H9 (cell line): ENCODE measurements around the gene ZNF124. TPM values are rescaled to one million over a fixed set of nuclear protein-coding genes. Genes with fewer than 3 reads are reported as not detected.

ENCODE experiments used
- DNase-seq: peaks from one replicate; pipeline ENCODE4 v3.0.0-alpha.2; 2017
- H2AFZ ChIP-seq: one replicate; pipeline ENCODE4 v1.6.1; 2013; ENCODE audit warnings: mild to moderate bottlenecking, low read length, control low read depth, moderate library complexity
- H2AK5ac ChIP-seq: 2 replicates; pipeline ENCODE4 v1.6.1; 2013; ENCODE audit warnings: low read length, control low read depth, mixed read lengths; ENCODE audit not compliant: insufficient read length
- H2BK120ac ChIP-seq: one replicate; pipeline ENCODE4 v1.6.1; 2013; ENCODE audit warnings: low read depth, mild to moderate bottlenecking, low read length, control low read depth, inconsistent platforms; ENCODE audit not compliant: poor library complexity, severe bottlenecking
- H2BK12ac ChIP-seq: 2 replicates; pipeline ENCODE4 v1.6.1; 2013; ENCODE audit warnings: low read length, control low read depth, mixed read lengths, low read depth; ENCODE audit not compliant: insufficient read length
- H2BK15ac ChIP-seq: 2 replicates; pipeline ENCODE4 v1.6.1; 2013; ENCODE audit warnings: low read depth, low read length, control low read depth
- H2BK20ac ChIP-seq: one replicate; pipeline ENCODE4 v1.6.1; 2013; ENCODE audit warnings: low read depth, mild to moderate bottlenecking, low read length, control low read depth, inconsistent platforms; ENCODE audit not compliant: poor library complexity, severe bottlenecking
- H2BK5ac ChIP-seq: 2 replicates; pipeline ENCODE4 v1.6.1; 2013; ENCODE audit warnings: low read length, control low read depth, mixed read lengths; ENCODE audit not compliant: insufficient read length
- H3K14ac ChIP-seq: 2 replicates; pipeline ENCODE4 v1.6.1; 2013; ENCODE audit warnings: low read length, control low read depth; ENCODE audit not compliant: insufficient read depth
- H3K18ac ChIP-seq: 2 replicates; pipeline ENCODE4 v1.6.1; 2013; ENCODE audit warnings: low read depth, mild to moderate bottlenecking, mixed read lengths, low read length, control low read depth; ENCODE audit not compliant: insufficient read length
- H3K23ac ChIP-seq: 2 replicates; pipeline ENCODE4 v1.6.1; 2013; ENCODE audit warnings: low read length, control low read depth, mixed read lengths, low read depth; ENCODE audit not compliant: insufficient read length
- H3K23me2 ChIP-seq: 2 replicates; pipeline ENCODE4 v1.6.1; 2013; ENCODE audit warnings: low read depth, mild to moderate bottlenecking, mixed read lengths, low read length, control low read depth; ENCODE audit not compliant: insufficient read length, poor library complexity, severe bottlenecking
- H3K27ac ChIP-seq: 2 replicates; pipeline ENCODE4 v1.5.1; 2013; ENCODE audit warnings: low read length, control low read depth, mixed read lengths, low read depth; ENCODE audit not compliant: insufficient read length
- H3K27me3 ChIP-seq: 2 replicates; pipeline ENCODE4 v1.6.1; 2013; ENCODE audit warnings: low read length, control low read depth, inconsistent platforms; ENCODE audit not compliant: insufficient read depth
- H3K4ac ChIP-seq: 2 replicates; pipeline ENCODE4 v1.6.1; 2013; ENCODE audit warnings: low read depth, mild to moderate bottlenecking, control low read depth, inconsistent platforms, low read length, moderate library complexity
- H3K4me1 ChIP-seq: 2 replicates; pipeline ENCODE4 v1.6.1; 2013; ENCODE audit warnings: low read length, control low read depth, inconsistent platforms; ENCODE audit not compliant: insufficient read depth
- H3K4me2 ChIP-seq: 2 replicates; pipeline ENCODE4 v1.6.1; 2013; ENCODE audit warnings: low read length, control low read depth, mixed read lengths; ENCODE audit not compliant: insufficient read length, insufficient read depth
- H3K56ac ChIP-seq: 2 replicates; pipeline ENCODE4 v1.6.1; 2013; ENCODE audit warnings: low read depth, mild to moderate bottlenecking, mixed read lengths, low read length, control low read depth; ENCODE audit not compliant: insufficient read length
- H3K79me1 ChIP-seq: 2 replicates; pipeline ENCODE4 v1.6.1; 2013; ENCODE audit warnings: low read depth, mild to moderate bottlenecking, moderate library complexity, low read length, control low read depth, inconsistent platforms; ENCODE audit not compliant: insufficient read depth, poor library complexity, severe bottlenecking
- H3K79me2 ChIP-seq: 2 replicates; pipeline ENCODE4 v1.6.1; 2013; ENCODE audit warnings: low read length, control low read depth, inconsistent platforms; ENCODE audit not compliant: insufficient read depth
- H3K9ac ChIP-seq: 2 replicates; pipeline ENCODE4 v1.6.1; 2013; ENCODE audit warnings: low read length, control low read depth, mixed read lengths; ENCODE audit not compliant: insufficient read length; ENCODE audit errors: extremely low read depth
- H3K9me3 ChIP-seq: one replicate; pipeline ENCODE4 v1.6.1; 2013; ENCODE audit warnings: low read depth, low read length, inconsistent platforms; ENCODE audit not compliant: control insufficient read depth
- H3T11ph ChIP-seq: one replicate; pipeline ENCODE4 v1.6.1; 2013; ENCODE audit warnings: mild to moderate bottlenecking, low read length, control low read depth, inconsistent platforms
- H4K20me1 ChIP-seq: one replicate; pipeline ENCODE4 v1.6.1; 2013; ENCODE audit not compliant: control insufficient read depth, insufficient read length, insufficient read depth
- H4K5ac ChIP-seq: 2 replicates; pipeline ENCODE4 v1.6.1; 2013; ENCODE audit warnings: low read depth, mild to moderate bottlenecking, mixed read lengths, low read length, control low read depth; ENCODE audit not compliant: insufficient read length
- H4K8ac ChIP-seq: replicated peaks from 2 replicates; pipeline ENCODE4 v1.6.1; 2013; ENCODE audit warnings: low read length, control low read depth, mixed read lengths, low read depth; ENCODE audit not compliant: insufficient read length
- H4K91ac ChIP-seq: 2 replicates; pipeline ENCODE4 v1.6.1; 2013; ENCODE audit warnings: low read depth, mild to moderate bottlenecking, moderate library complexity, mixed read lengths, low read length, control low read depth; ENCODE audit not compliant: insufficient read length
- H3K27ac Mint-ChIP-seq, 3 experiments: 2 replicates in 2 of 3; 3 replicates in 1 of 3; pipeline ENCODE4 v1.8.0; 2020 to 2021; ENCODE audit warnings: mixed read lengths in 3 of 3, mild to moderate bottlenecking in 1 of 3, moderate library complexity in 1 of 3
- H3K27me3 Mint-ChIP-seq: 2 replicates; pipeline ENCODE4 v1.8.0; 2021; ENCODE audit warnings: low read depth, mild to moderate bottlenecking, moderate library complexity, mixed read lengths
- H3K36me3 Mint-ChIP-seq, 3 experiments: 2 replicates in 2 of 3; 3 replicates in 1 of 3; pipeline ENCODE4 v1.8.0; 2020 to 2021; ENCODE audit warnings: low read depth in 3 of 3, mixed read lengths in 3 of 3; ENCODE audit not compliant: insufficient read depth in 1 of 3
- H3K4me1 Mint-ChIP-seq, 2 experiments: 2 replicates each; pipeline ENCODE4 v1.8.0; 2020; ENCODE audit warnings: mixed read lengths in 2 of 2
- H3K4me3 Mint-ChIP-seq, 2 experiments: 2 replicates in 1 of 2; 3 replicates in 1 of 2; pipeline ENCODE4 v1.8.0; 2020 to 2021; ENCODE audit warnings: mild to moderate bottlenecking in 2 of 2, mixed read lengths in 2 of 2, moderate library complexity in 1 of 2
- H3K9me3 Mint-ChIP-seq, 2 experiments: 2 replicates in 1 of 2; 3 replicates in 1 of 2; pipeline ENCODE4 v1.8.0; 2020; ENCODE audit warnings: mild to moderate bottlenecking in 2 of 2, mixed read lengths in 2 of 2, moderate library complexity in 1 of 2
- WGBS: extraction: QIAGEN DNeasy Blood & Tissue Kit; methylation state at CpG from one replicate; pipeline ENCODE4 v1.1.7; 2013; ENCODE audit warnings: missing lambda C conversion rate, low lambda C conversion rate, mixed read lengths; ENCODE audit not compliant: insufficient read length; ENCODE audit errors: extremely low coverage; 5-methylcytosine and 5-hydroxymethylcytosine counted together
- total RNA-seq: library from RNA; stranded (reverse); gene quantifications from 2 replicates; pipeline ENCODE4 v1.2.1, GENCODE V29; 2021
- TF ChIP-seq, protein P1 (sequence below): fragments of 200-600 bp; sonication (generic); conservative IDR thresholded peaks from 3 replicates; pipeline ENCODE4 v1.8.0; 2021; ENCODE audit warnings: antibody characterized with exemption, mild to moderate bottlenecking

ZNF124 gene
- total RNA-seq, 1 experiment from 2014 or later: 50.6 TPM

DNA sequence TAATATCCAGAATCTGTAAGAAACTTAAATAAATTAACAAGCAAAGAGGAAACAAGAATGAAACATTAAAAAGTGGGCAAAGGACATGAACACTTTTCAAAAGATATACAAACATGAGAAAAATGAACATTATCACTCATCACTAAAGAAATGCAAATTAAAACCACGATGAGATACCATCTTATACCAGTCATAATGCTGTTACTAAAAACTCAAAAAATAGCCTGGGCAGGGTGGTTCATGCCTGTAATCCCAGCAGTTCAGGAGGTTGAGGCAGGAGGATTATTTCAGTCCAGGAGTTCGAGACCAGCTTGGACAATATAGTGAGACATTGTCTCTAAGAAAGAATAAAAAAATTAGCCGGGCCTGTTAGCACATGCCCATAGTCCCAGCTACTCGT lies 6.1 kb downstream of the ZNF124 start:
- Histone ChIP-seq H3K18ac (no peak overlapping the region), H3K4me1 (no peaks in the 10 kb centered on the region), H3K4me2 (no peak overlapping the region), H2BK5ac (no peak overlapping the region), H3K23ac (no peak overlapping the region), H3K79me1 (no peaks in the 10 kb centered on the region), H3K27ac (no peak overlapping the region), H3K9ac (no peak overlapping the region), H2AK5ac (no peak overlapping the region), H2BK12ac (no peak overlapping the region), H3K14ac (no peak overlapping the region), H3K56ac (no peak overlapping the region), H3K23me2 (no peaks in the 10 kb centered on the region), H3K4ac (no peak overlapping the region), H2BK15ac (no peak overlapping the region), H3K79me2 (peaks cover 53% of the 10 kb centered on the region; the same call in 1 of the 2 replicates), H2BK20ac (no peak overlapping the region), H4K91ac (no peak overlapping the region), H4K8ac (no peak overlapping the region), H3K27me3 (no peaks in the 10 kb centered on the region), H2BK120ac (no peak overlapping the region), H3T11ph (no peak overlapping the region), H3K9me3 (no peaks in the 10 kb centered on the region), H4K5ac (no peak overlapping the region), H2AFZ (no peak overlapping the region), H4K20me1 (no peaks in the 10 kb centered on the region)
- Mint-ChIP-seq H3K4me1 (peaks cover 30 to 42% of the 10 kb centered on the region in 2 experiments), H3K36me3 (peaks cover 50 to 83% (median 83%) of the 10 kb centered on the region in 3 experiments), H3K4me3 (no peak overlapping the region), H3K27ac (no peak overlapping the region; a peak in 1 of 7 replicates), H3K9me3 (peaks cover 47 to 79% of the 10 kb centered on the region in 2 experiments), H3K27me3 (no peaks in the 10 kb centered on the region)
- TF ChIP-seq, protein P1, sequence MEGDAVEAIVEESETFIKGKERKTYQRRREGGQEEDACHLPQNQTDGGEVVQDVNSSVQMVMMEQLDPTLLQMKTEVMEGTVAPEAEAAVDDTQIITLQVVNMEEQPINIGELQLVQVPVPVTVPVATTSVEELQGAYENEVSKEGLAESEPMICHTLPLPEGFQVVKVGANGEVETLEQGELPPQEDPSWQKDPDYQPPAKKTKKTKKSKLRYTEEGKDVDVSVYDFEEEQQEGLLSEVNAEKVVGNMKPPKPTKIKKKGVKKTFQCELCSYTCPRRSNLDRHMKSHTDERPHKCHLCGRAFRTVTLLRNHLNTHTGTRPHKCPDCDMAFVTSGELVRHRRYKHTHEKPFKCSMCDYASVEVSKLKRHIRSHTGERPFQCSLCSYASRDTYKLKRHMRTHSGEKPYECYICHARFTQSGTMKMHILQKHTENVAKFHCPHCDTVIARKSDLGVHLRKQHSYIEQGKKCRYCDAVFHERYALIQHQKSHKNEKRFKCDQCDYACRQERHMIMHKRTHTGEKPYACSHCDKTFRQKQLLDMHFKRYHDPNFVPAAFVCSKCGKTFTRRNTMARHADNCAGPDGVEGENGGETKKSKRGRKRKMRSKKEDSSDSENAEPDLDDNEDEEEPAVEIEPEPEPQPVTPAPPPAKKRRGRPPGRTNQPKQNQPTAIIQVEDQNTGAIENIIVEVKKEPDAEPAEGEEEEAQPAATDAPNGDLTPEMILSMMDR: no peak
- no CpG with 5 or more reads among the region's 4 CpGs for WGBS
- no peak for DNase-seq
